Measurements from ENCODE around the gene SLX1A.
"Not testable (repeated sequence)": the region's sequence is repeated elsewhere in the genome, so short reads cannot be mapped to it uniquely, and the experiment has no call there.

The SLX1A gene

DNA sequence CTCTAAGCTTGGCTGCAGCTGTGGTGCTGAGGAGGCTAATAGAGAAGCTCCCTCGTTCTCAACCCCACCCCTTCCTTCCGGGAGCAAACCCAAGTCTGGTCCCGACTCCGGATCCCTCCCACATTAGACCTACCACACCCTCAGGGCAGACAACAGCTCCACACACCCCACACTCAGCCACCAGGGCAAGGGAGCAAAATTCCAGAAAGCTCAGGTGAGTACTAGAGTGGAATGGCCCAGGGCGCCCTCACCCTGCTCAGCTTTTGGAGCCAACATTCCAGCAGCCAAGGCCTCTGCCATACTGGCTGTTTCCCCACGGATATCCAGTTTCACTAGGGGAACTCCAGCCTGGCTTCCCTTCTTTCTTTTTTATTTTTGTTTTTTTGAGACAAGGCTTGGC, 15.4 kb downstream of the SLX1A start:
- H3K4me1 Mint-ChIP-seq (ENCODE audit: low read depth in 2 of 2); H3K27ac Mint-ChIP-seq; H3K9me3 Mint-ChIP-seq; H3K36me3 Mint-ChIP-seq (ENCODE audit: insufficient read depth); H3K27me3 Mint-ChIP-seq: not testable (repeated sequence)
- peak; percentile 18 to 42 (median 20) for DNase-seq
- ATAC-seq (replicated peaks) = peak; percentile 70
- H3K4me3 Mint-ChIP-seq = peak overlapping the region; percentile 34 to 52

DNA sequence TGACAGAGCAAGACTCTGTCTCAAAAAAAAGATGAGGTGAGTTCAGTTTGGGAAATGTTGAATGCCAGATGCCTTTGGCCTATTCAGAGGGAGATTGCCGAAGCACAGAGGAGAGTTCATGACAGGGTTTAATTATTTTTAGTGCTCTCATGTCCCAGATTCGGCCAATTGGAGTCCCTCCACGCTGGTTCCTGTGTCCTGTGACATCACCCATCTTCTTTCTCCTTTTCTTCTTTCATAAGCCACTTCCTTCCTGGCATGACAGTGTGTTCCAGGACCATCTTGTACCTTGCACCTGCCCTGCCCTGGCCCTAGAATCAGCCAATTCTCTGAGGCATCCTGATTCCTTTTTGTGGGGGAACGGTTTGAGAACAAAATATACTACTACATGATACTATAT, 17.7 kb downstream of the SLX1A start:
- not testable (repeated sequence) for H3K4me1 Mint-ChIP-seq (ENCODE audit: low read depth in 2 of 2); H3K27ac Mint-ChIP-seq; H3K4me3 Mint-ChIP-seq; H3K9me3 Mint-ChIP-seq; H3K27me3 Mint-ChIP-seq; DNase-seq; H3K36me3 Mint-ChIP-seq (ENCODE audit: insufficient read depth)
- ATAC-seq (replicated peaks) = peak; percentile 56

DNA sequence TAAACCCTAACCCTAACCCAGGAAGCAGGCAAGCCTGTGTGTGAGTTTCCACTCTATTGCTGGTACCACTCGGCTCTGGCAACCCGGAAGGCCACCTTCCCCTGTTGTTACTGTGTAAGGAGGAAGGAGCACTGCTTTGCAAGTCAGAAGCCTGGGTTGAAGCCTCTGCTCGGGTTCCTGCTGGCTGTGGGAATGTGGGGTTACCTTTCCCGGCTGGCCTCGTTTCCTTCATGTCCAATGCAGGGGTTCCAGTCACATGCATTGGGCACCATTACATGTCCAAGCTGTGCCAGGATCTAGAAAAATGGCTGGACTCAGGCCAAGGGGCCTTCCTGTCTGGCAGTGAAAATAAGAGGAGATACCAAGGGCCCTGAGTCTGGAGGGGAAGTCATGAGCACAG, 23.4 kb downstream of the SLX1A start:
- H3K4me3 Mint-ChIP-seq; DNase-seq; ATAC-seq (replicated peaks); H3K4me1 Mint-ChIP-seq (ENCODE audit: low read depth in 2 of 2); H3K27me3 Mint-ChIP-seq; H3K36me3 Mint-ChIP-seq (ENCODE audit: insufficient read depth); H3K27ac Mint-ChIP-seq; H3K9me3 Mint-ChIP-seq: not testable (repeated sequence)
